ENCODE data around the gene NHS.

Gene NHS

DNA sequence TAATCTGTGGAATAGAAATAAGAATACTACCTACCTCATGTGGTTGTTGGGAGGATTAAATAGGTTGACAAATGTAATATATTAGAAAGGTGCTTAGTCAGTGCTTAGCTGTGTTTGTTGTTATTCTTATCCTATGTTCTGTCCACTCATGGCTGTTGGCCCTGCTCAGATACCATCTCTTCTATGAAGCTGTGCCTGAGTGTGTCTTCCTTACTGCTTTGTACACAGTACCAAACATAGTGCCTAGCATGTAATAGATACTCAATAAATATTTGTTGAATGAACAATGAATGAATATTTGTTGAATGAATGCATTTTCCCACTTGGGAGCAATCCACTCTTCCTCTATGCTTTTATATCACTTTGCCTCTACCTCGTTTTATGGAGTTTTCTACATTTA lies 57.2 kb downstream of the NHS start:
- Histone ChIP-seq H3K27me3 (replicated peaks in 2 of 5; ENCODE audit: control insufficient read depth in 4 of 5, insufficient read depth in 5 of 5, low read length in 4 of 5) (peaks cover 0 to 1% (median 0%) of the 10 kb centered on the region in 5 experiments), H3K4me3 (ENCODE audit: control insufficient read depth in 1 of 7, extremely low read depth in 1 of 7, insufficient read depth in 4 of 7, low read depth in 2 of 7, low read length in 6 of 7) (no peak overlapping the region), H3K27ac (ENCODE audit: insufficient read depth in 1 of 2, low read depth in 1 of 2, low read length in 2 of 2, poor library complexity in 1 of 2, severe bottlenecking in 2 of 2) (no peak overlapping the region), H3K9me3 (ENCODE audit: control extremely low read depth in 1 of 5, control insufficient read depth in 4 of 5, insufficient read depth in 2 of 5, low read depth in 1 of 5, low read length in 4 of 5) (no peaks in the 10 kb centered on the region), H3K36me3 (ENCODE audit: control insufficient read depth in 4 of 4, insufficient read depth in 4 of 4, low read length in 3 of 4) (no peaks in the 10 kb centered on the region), H3K4me1 (ENCODE audit: control extremely low read depth in 1 of 4, control insufficient read depth in 4 of 4, insufficient read depth in 4 of 4, low read length in 3 of 4) (no peaks in the 10 kb centered on the region)
- DNase-seq, result no peak
- CTCF ChIA-PET, result no interaction called here
- no CpG with 5 or more reads among the region's 1 CpG for WGBS (ENCODE audit: insufficient coverage)
- POLR2A ChIA-PET, result no interaction called here

- Histone ChIP-seq H3K4me1 (ENCODE audit: control extremely low read depth in 1 of 4, control insufficient read depth in 4 of 4, insufficient read depth in 4 of 4, low read length in 3 of 4) (no peaks in the 10 kb centered on the region), H3K27ac (ENCODE audit: insufficient read depth in 1 of 2, low read depth in 1 of 2, low read length in 2 of 2, poor library complexity in 1 of 2, severe bottlenecking in 2 of 2) (no peak overlapping the region), H3K9me3 (ENCODE audit: control extremely low read depth in 1 of 5, control insufficient read depth in 4 of 5, insufficient read depth in 2 of 5, low read depth in 1 of 5, low read length in 4 of 5) (no peaks in the 10 kb centered on the region), H3K4me3 (ENCODE audit: control insufficient read depth in 1 of 7, extremely low read depth in 1 of 7, insufficient read depth in 4 of 7, low read depth in 2 of 7, low read length in 6 of 7) (no peak overlapping the region), H3K36me3 (ENCODE audit: control insufficient read depth in 4 of 4, insufficient read depth in 4 of 4, low read length in 3 of 4) (no peaks in the 10 kb centered on the region), H3K27me3 (replicated peaks in 2 of 5; ENCODE audit: control insufficient read depth in 4 of 5, insufficient read depth in 5 of 5, low read length in 4 of 5) (peaks cover 0 to 5% (median 0%) of the 10 kb centered on the region in 5 experiments)
- WGBS (ENCODE audit: insufficient coverage), result 75% methylated on average over 1 of the region's 3 CpGs
- POLR2A ChIA-PET, result no interaction called here
- CTCF ChIA-PET, result no interaction called here
- DNase-seq, result no peak
These were observed 59.0 kb downstream of the NHS start for GRCh38 chrX:17433965-17434364.

DNA sequence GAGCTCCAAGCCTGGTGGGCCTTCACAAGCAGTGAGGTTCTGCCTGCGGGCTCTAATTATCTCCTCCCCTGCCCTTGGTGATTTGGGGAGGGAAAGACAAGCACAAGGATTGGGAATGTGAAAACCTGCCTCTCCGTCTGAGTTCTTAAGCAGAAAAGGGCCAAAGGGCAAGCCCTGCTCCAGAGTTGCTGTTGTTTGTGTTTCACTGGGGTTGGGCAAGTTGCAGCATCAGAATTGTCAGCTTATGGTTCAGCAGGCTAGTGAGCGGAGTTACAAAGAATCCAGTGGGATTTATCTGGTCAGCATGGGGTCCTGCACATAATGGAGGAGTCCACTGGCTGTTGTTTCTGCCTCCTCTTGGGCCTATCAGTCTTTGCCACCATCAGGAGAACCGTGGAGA lies 60.5 kb downstream of the NHS start:
- Histone ChIP-seq H3K27me3 (replicated peaks in 2 of 5; ENCODE audit: control insufficient read depth in 4 of 5, insufficient read depth in 5 of 5, low read length in 4 of 5) (peaks cover 0 to 5% (median 0%) of the 10 kb centered on the region in 5 experiments), H3K27ac (ENCODE audit: insufficient read depth in 1 of 2, low read depth in 1 of 2, low read length in 2 of 2, poor library complexity in 1 of 2, severe bottlenecking in 2 of 2) (no peak overlapping the region), H3K4me1 (ENCODE audit: control extremely low read depth in 1 of 4, control insufficient read depth in 4 of 4, insufficient read depth in 4 of 4, low read length in 3 of 4) (no peaks in the 10 kb centered on the region), H3K9me3 (ENCODE audit: control extremely low read depth in 1 of 5, control insufficient read depth in 4 of 5, insufficient read depth in 2 of 5, low read depth in 1 of 5, low read length in 4 of 5) (no peaks in the 10 kb centered on the region), H3K36me3 (ENCODE audit: control insufficient read depth in 4 of 4, insufficient read depth in 4 of 4, low read length in 3 of 4) (no peaks in the 10 kb centered on the region), H3K4me3 (ENCODE audit: control insufficient read depth in 1 of 7, extremely low read depth in 1 of 7, insufficient read depth in 4 of 7, low read depth in 2 of 7, low read length in 6 of 7) (no peak overlapping the region)
- ChIA-PET POLR2A (no interaction called here), CTCF (no interaction called here)
- no peak for DNase-seq
- WGBS (ENCODE audit: insufficient coverage), result 77% methylated on average over 3 of the region's 4 CpGs

GRCh38 chrX:17438221-17438620 lies 63.2 kb downstream of the NHS start:
- Histone ChIP-seq H3K27me3 (replicated peaks in 2 of 5; ENCODE audit: control insufficient read depth in 4 of 5, insufficient read depth in 5 of 5, low read length in 4 of 5) (peaks cover 0 to 5% (median 0%) of the 10 kb centered on the region in 5 experiments), H3K4me1 (ENCODE audit: control extremely low read depth in 1 of 4, control insufficient read depth in 4 of 4, insufficient read depth in 4 of 4, low read length in 3 of 4) (no peaks in the 10 kb centered on the region), H3K9me3 (ENCODE audit: control extremely low read depth in 1 of 5, control insufficient read depth in 4 of 5, insufficient read depth in 2 of 5, low read depth in 1 of 5, low read length in 4 of 5) (no peaks in the 10 kb centered on the region), H3K27ac (ENCODE audit: insufficient read depth in 1 of 2, low read depth in 1 of 2, low read length in 2 of 2, poor library complexity in 1 of 2, severe bottlenecking in 2 of 2) (no peak overlapping the region), H3K4me3 (ENCODE audit: control insufficient read depth in 1 of 7, extremely low read depth in 1 of 7, insufficient read depth in 4 of 7, low read depth in 2 of 7, low read length in 6 of 7) (no peak overlapping the region), H3K36me3 (ENCODE audit: control insufficient read depth in 4 of 4, insufficient read depth in 4 of 4, low read length in 3 of 4) (no peaks in the 10 kb centered on the region)
- CTCF ChIA-PET, result no interaction called here
- DNase-seq, result no peak
- POLR2A ChIA-PET, result no interaction called here
- WGBS (ENCODE audit: insufficient coverage), result 89% methylated on average over 5 of the region's 6 CpGs

DNA sequence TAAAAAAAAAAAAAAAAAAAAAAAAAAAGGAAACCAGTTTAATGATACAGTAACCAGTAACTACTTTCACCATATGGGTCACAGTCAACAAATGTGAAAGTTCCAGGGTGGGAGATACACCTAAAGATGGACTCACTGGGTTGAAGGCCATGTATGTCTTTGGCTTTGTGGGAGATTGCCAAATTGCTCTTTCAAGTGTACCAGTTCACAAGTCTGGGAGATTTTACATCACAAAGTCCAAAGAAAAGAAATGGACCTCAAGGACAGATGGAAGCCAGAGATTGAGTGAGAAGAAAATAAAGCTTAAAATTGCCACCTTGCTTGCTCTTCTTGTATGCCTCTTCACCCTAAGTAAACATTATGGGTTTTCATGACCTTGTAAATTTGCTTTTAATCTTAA lies 65.3 kb downstream of the NHS start:
- DNase-seq, result no peak
- H3K9me3 ChIP-seq (ENCODE audit: control extremely low read depth in 1 of 5, control insufficient read depth in 4 of 5, insufficient read depth in 2 of 5, low read depth in 1 of 5, low read length in 4 of 5), result no peaks in the 10 kb centered on the region
- H3K4me3 ChIP-seq (ENCODE audit: control insufficient read depth in 1 of 7, extremely low read depth in 1 of 7, insufficient read depth in 4 of 7, low read depth in 2 of 7, low read length in 6 of 7), result no peak overlapping the region
- no peaks in the 10 kb centered on the region for H3K36me3 ChIP-seq (ENCODE audit: control insufficient read depth in 4 of 4, insufficient read depth in 4 of 4, low read length in 3 of 4)
- peaks cover 0 to 11% (median 0%) of the 10 kb centered on the region in 5 experiments for H3K27me3 ChIP-seq (replicated peaks in 2 of 5; ENCODE audit: control insufficient read depth in 4 of 5, insufficient read depth in 5 of 5, low read length in 4 of 5)
- H3K4me1 ChIP-seq (ENCODE audit: control extremely low read depth in 1 of 4, control insufficient read depth in 4 of 4, insufficient read depth in 4 of 4, low read length in 3 of 4), result no peaks in the 10 kb centered on the region
- POLR2A ChIA-PET, result no interaction called here
- CTCF ChIA-PET, result no interaction called here
- no peak overlapping the region for H3K27ac ChIP-seq (ENCODE audit: insufficient read depth in 1 of 2, low read depth in 1 of 2, low read length in 2 of 2, poor library complexity in 1 of 2, severe bottlenecking in 2 of 2)

DNA sequence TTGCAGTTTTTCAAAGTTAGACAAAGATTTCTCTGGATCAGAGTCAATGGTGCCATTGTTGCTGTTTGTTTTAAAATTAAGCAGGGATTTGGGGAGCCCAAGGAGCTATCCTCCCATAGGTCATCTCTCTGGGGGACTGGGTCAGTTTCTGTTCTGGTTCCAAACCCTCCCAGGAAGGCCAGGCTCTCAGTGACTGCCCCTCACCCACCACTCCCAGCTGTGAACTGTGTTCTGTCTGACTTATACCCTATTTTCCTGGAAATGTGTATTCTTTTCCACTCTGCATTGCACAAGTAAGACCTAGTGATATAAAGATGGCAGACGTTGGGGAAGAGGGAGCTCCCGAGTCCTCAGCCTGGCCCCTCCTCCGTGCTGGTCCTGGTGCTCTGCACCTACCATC lies 65.8 kb downstream of the NHS start:
- 58% methylated on average over 3 of the region's 3 CpGs for WGBS (ENCODE audit: insufficient coverage)

GRCh38 chrX:17441965-17442364 lies 67.0 kb downstream of the NHS start:
- H3K27me3 ChIP-seq (replicated peaks in 2 of 5; ENCODE audit: control insufficient read depth in 4 of 5, insufficient read depth in 5 of 5, low read length in 4 of 5), result peaks cover 0 to 13% (median 0%) of the 10 kb centered on the region in 5 experiments
- H3K4me1 ChIP-seq (ENCODE audit: control extremely low read depth in 1 of 4, control insufficient read depth in 4 of 4, insufficient read depth in 4 of 4, low read length in 3 of 4), result no peaks in the 10 kb centered on the region
- no peak overlapping the region for H3K4me3 ChIP-seq (ENCODE audit: control insufficient read depth in 1 of 7, extremely low read depth in 1 of 7, insufficient read depth in 4 of 7, low read depth in 2 of 7, low read length in 6 of 7)
- H3K27ac ChIP-seq (ENCODE audit: insufficient read depth in 1 of 2, low read depth in 1 of 2, low read length in 2 of 2, poor library complexity in 1 of 2, severe bottlenecking in 2 of 2), result no peak overlapping the region
- no peaks in the 10 kb centered on the region for H3K9me3 ChIP-seq (ENCODE audit: control extremely low read depth in 1 of 5, control insufficient read depth in 4 of 5, insufficient read depth in 2 of 5, low read depth in 1 of 5, low read length in 4 of 5)
- H3K36me3 ChIP-seq (ENCODE audit: control insufficient read depth in 4 of 4, insufficient read depth in 4 of 4, low read length in 3 of 4), result no peaks in the 10 kb centered on the region
- ChIA-PET CTCF (no interaction called here), POLR2A (no interaction called here)
- DNase-seq, result no peak

More for the DNA sequence above, 65.8 kb downstream of the NHS start:
- Histone ChIP-seq H3K27ac (ENCODE audit: insufficient read depth in 1 of 2, low read depth in 1 of 2, low read length in 2 of 2, poor library complexity in 1 of 2, severe bottlenecking in 2 of 2) (no peak overlapping the region), H3K27me3 (replicated peaks in 2 of 5; ENCODE audit: control insufficient read depth in 4 of 5, insufficient read depth in 5 of 5, low read length in 4 of 5) (peaks cover 0 to 11% (median 0%) of the 10 kb centered on the region in 5 experiments), H3K4me3 (ENCODE audit: control insufficient read depth in 1 of 7, extremely low read depth in 1 of 7, insufficient read depth in 4 of 7, low read depth in 2 of 7, low read length in 6 of 7) (no peak overlapping the region), H3K9me3 (ENCODE audit: control extremely low read depth in 1 of 5, control insufficient read depth in 4 of 5, insufficient read depth in 2 of 5, low read depth in 1 of 5, low read length in 4 of 5) (no peaks in the 10 kb centered on the region), H3K36me3 (ENCODE audit: control insufficient read depth in 4 of 4, insufficient read depth in 4 of 4, low read length in 3 of 4) (no peaks in the 10 kb centered on the region), H3K4me1 (ENCODE audit: control extremely low read depth in 1 of 4, control insufficient read depth in 4 of 4, insufficient read depth in 4 of 4, low read length in 3 of 4) (no peaks in the 10 kb centered on the region)
- CTCF ChIA-PET, result no interaction called here
- DNase-seq, result no peak
- POLR2A ChIA-PET, result no interaction called here

GRCh38 chrX:17442898-17443297 lies 67.9 kb downstream of the NHS start:
- Histone ChIP-seq H3K4me3 (ENCODE audit: control insufficient read depth in 1 of 7, extremely low read depth in 1 of 7, insufficient read depth in 4 of 7, low read depth in 2 of 7, low read length in 6 of 7) (no peak overlapping the region), H3K27ac (ENCODE audit: insufficient read depth in 1 of 2, low read depth in 1 of 2, low read length in 2 of 2, poor library complexity in 1 of 2, severe bottlenecking in 2 of 2) (no peak overlapping the region), H3K9me3 (ENCODE audit: control extremely low read depth in 1 of 5, control insufficient read depth in 4 of 5, insufficient read depth in 2 of 5, low read depth in 1 of 5, low read length in 4 of 5) (no peaks in the 10 kb centered on the region), H3K36me3 (ENCODE audit: control insufficient read depth in 4 of 4, insufficient read depth in 4 of 4, low read length in 3 of 4) (no peaks in the 10 kb centered on the region), H3K27me3 (replicated peaks in 2 of 5; ENCODE audit: control insufficient read depth in 4 of 5, insufficient read depth in 5 of 5, low read length in 4 of 5) (peaks cover 0 to 11% (median 0%) of the 10 kb centered on the region in 5 experiments), H3K4me1 (ENCODE audit: control extremely low read depth in 1 of 4, control insufficient read depth in 4 of 4, insufficient read depth in 4 of 4, low read length in 3 of 4) (no peaks in the 10 kb centered on the region)
- WGBS (ENCODE audit: insufficient coverage), result 90% methylated on average over 2 of the region's 3 CpGs
- ChIA-PET CTCF (no interaction called here), POLR2A (no interaction called here)
- no peak for DNase-seq
